ENCODE measurements around the gene LGALS9B.
"Not testable (repeated sequence)": the region's sequence is repeated elsewhere in the genome, so short reads cannot be mapped to it uniquely, and the experiment has no call there.

Gene LGALS9B

DNA sequence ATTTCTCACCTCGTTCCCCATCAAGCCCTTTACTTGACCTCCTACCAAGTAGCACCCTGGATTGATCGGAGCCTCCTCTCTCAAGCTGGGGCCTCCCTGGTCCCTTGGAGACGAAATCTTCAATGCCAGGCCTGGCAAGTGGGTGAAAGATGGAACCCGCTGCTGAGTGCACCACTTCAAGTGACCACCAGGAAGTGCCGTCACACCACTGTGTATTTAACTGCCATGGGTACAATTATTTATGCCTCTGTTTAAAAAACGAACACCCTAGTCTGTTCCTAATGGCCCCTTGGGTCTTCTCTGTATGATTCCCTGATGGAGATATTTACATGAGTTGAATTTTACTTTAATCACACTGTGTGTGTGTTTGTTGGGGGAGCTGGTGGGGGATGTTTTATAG lies 20.4 kb downstream of the LGALS9B start:
- not testable (repeated sequence) for H3K36me3 ChIP-seq (ENCODE audit: control insufficient read depth, low read length); H3K4me2 ChIP-seq (ENCODE audit: low read length); H3K4me1 ChIP-seq (ENCODE audit: control insufficient read depth, low read length); H3K4me3 ChIP-seq (ENCODE audit: low read length); H4K20me1 ChIP-seq (ENCODE audit: control insufficient read depth, insufficient read depth, low read depth, low read length); H3K79me2 ChIP-seq (ENCODE audit: control insufficient read depth, low read length); H3K27ac ChIP-seq (ENCODE audit: low read depth, low read length); H3K27me3 ChIP-seq (ENCODE audit: control insufficient read depth, low read length); H3K9me2 ChIP-seq (replicated peaks; ENCODE audit: control insufficient read depth, low read length); H3K9me3 ChIP-seq (ENCODE audit: control insufficient read depth, insufficient read depth, low read length); H3F3A ChIP-seq (ENCODE audit: control insufficient read depth, insufficient read depth)

DNA sequence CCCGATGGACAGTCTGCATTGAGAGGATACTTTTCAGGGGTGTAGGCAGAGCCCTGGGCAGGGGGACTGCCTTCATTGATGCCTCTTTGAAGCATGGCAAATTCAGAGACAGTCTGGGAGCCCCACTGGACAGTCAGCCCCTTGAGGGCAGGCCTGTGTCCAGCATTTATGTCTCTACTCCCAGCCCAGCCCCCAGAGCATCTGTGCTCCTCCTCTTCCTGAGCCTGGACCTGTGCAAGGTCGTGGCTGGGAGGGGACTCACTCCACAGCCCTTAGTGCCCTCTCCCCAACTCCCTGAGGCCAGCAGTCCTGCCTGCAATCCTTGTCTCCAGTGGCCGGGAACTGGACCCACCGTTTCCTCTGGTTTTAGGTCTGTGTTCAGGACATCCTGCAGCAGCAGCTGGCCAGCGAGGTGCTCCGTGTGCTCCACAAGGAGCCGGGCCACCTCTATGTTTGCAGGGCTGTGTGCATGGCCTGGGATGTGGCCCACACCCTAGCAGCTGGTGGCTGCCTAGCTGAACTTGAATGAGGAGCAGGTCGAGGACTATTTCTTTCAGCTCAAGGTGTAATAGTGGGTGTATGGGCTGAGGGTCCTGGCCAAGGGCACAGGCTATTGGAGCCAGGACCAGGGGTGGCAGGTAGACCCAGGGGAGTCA lies 22.6 kb downstream of the LGALS9B start:
- H3K4me1 ChIP-seq (ENCODE audit: control insufficient read depth, low read length); H4K20me1 ChIP-seq (ENCODE audit: control insufficient read depth, insufficient read depth, low read depth, low read length); H3K9me2 ChIP-seq (replicated peaks; ENCODE audit: control insufficient read depth, low read length); H3K79me2 ChIP-seq (ENCODE audit: control insufficient read depth, low read length); H3F3A ChIP-seq (ENCODE audit: control insufficient read depth, insufficient read depth); H3K9me3 ChIP-seq (ENCODE audit: control insufficient read depth, insufficient read depth, low read length); H3K4me3 ChIP-seq (ENCODE audit: low read length); H3K36me3 ChIP-seq (ENCODE audit: control insufficient read depth, low read length); H3K4me2 ChIP-seq (ENCODE audit: low read length); H3K27me3 ChIP-seq (ENCODE audit: control insufficient read depth, low read length); H3K27ac ChIP-seq (ENCODE audit: low read depth, low read length): not testable (repeated sequence)

- H4K20me1 ChIP-seq (ENCODE audit: control insufficient read depth, insufficient read depth, low read depth, low read length); H3K9me3 ChIP-seq (ENCODE audit: control insufficient read depth, insufficient read depth, low read length); H3K4me1 ChIP-seq (ENCODE audit: control insufficient read depth, low read length); H3K4me3 ChIP-seq (ENCODE audit: low read length); H3K4me2 ChIP-seq (ENCODE audit: low read length); H3K36me3 ChIP-seq (ENCODE audit: control insufficient read depth, low read length); H3K9me2 ChIP-seq (replicated peaks; ENCODE audit: control insufficient read depth, low read length); H3K27me3 ChIP-seq (ENCODE audit: control insufficient read depth, low read length); H3K27ac ChIP-seq (ENCODE audit: low read depth, low read length); H3F3A ChIP-seq (ENCODE audit: control insufficient read depth, insufficient read depth); H3K79me2 ChIP-seq (ENCODE audit: control insufficient read depth, low read length): not testable (repeated sequence)
These were observed 23.2 kb downstream of the LGALS9B start for GRCh38 chr17:20444173-20444572.

- H3K27me3 ChIP-seq (ENCODE audit: control insufficient read depth, low read length); H3K36me3 ChIP-seq (ENCODE audit: control insufficient read depth, low read length); H3K4me1 ChIP-seq (ENCODE audit: control insufficient read depth, low read length); H3K79me2 ChIP-seq (ENCODE audit: control insufficient read depth, low read length); H3K9me3 ChIP-seq (ENCODE audit: control insufficient read depth, insufficient read depth, low read length); H3K4me2 ChIP-seq (ENCODE audit: low read length); H3K27ac ChIP-seq (ENCODE audit: low read depth, low read length); H4K20me1 ChIP-seq (ENCODE audit: control insufficient read depth, insufficient read depth, low read depth, low read length); H3F3A ChIP-seq (ENCODE audit: control insufficient read depth, insufficient read depth); H3K4me3 ChIP-seq (ENCODE audit: low read length); H3K9me2 ChIP-seq (replicated peaks; ENCODE audit: control insufficient read depth, low read length): not testable (repeated sequence)
These were observed 23.7 kb downstream of the LGALS9B start for GRCh38 chr17:20443632-20444031.

- not testable (repeated sequence) for H3K79me2 ChIP-seq (ENCODE audit: control insufficient read depth, low read length); H3K36me3 ChIP-seq (ENCODE audit: control insufficient read depth, low read length); H3K9me3 ChIP-seq (ENCODE audit: control insufficient read depth, insufficient read depth, low read length); H3K9me2 ChIP-seq (replicated peaks; ENCODE audit: control insufficient read depth, low read length); H3K27ac ChIP-seq (ENCODE audit: low read depth, low read length); H3K4me2 ChIP-seq (ENCODE audit: low read length); H3K27me3 ChIP-seq (ENCODE audit: control insufficient read depth, low read length); H4K20me1 ChIP-seq (ENCODE audit: control insufficient read depth, insufficient read depth, low read depth, low read length); H3K4me3 ChIP-seq (ENCODE audit: low read length); H3F3A ChIP-seq (ENCODE audit: control insufficient read depth, insufficient read depth); H3K4me1 ChIP-seq (ENCODE audit: control insufficient read depth, low read length)
These were observed 26.7 kb downstream of the LGALS9B start for GRCh38 chr17:20440665-20441064.

GRCh38 chr17:20435166-20435565 lies 32.2 kb downstream of the LGALS9B start:
- H3F3A ChIP-seq (ENCODE audit: control insufficient read depth, insufficient read depth); H3K4me2 ChIP-seq (ENCODE audit: low read length); H3K27ac ChIP-seq (ENCODE audit: low read depth, low read length); H3K36me3 ChIP-seq (ENCODE audit: control insufficient read depth, low read length); H3K27me3 ChIP-seq (ENCODE audit: control insufficient read depth, low read length); H4K20me1 ChIP-seq (ENCODE audit: control insufficient read depth, insufficient read depth, low read depth, low read length); H3K4me1 ChIP-seq (ENCODE audit: control insufficient read depth, low read length); H3K9me2 ChIP-seq (replicated peaks; ENCODE audit: control insufficient read depth, low read length); H3K4me3 ChIP-seq (ENCODE audit: low read length); H3K9me3 ChIP-seq (ENCODE audit: control insufficient read depth, insufficient read depth, low read length); H3K79me2 ChIP-seq (ENCODE audit: control insufficient read depth, low read length): not testable (repeated sequence)

DNA sequence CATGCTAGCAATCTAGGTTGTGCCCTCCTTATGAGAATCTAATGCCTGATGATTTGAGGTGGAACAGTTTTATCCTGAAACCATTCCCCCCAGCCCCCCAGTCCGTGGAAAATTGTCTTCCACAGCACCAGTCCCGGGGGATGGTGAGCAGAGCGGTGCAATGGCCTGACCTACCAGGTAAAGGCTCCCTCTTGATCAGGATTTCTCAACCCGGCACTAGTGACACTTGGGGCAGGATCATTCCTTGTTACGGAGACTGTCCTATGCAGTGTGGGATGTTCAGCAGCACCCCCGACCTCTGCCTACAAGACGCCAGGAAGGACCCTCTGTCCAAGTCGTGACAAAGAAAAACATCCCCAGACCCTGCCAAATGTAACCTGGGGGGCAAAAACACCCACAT lies 34.0 kb downstream of the LGALS9B start:
- H3F3A ChIP-seq (ENCODE audit: control insufficient read depth, insufficient read depth); H3K4me2 ChIP-seq (ENCODE audit: low read length); H3K4me1 ChIP-seq (ENCODE audit: control insufficient read depth, low read length); H3K9me3 ChIP-seq (ENCODE audit: control insufficient read depth, insufficient read depth, low read length); H4K20me1 ChIP-seq (ENCODE audit: control insufficient read depth, insufficient read depth, low read depth, low read length); H3K9me2 ChIP-seq (replicated peaks; ENCODE audit: control insufficient read depth, low read length); H3K4me3 ChIP-seq (ENCODE audit: low read length); H3K27me3 ChIP-seq (ENCODE audit: control insufficient read depth, low read length); H3K27ac ChIP-seq (ENCODE audit: low read depth, low read length); H3K36me3 ChIP-seq (ENCODE audit: control insufficient read depth, low read length); H3K79me2 ChIP-seq (ENCODE audit: control insufficient read depth, low read length): not testable (repeated sequence)

GRCh38 chr17:20427264-20427663 lies 40.1 kb downstream of the LGALS9B start:
- H3F3A ChIP-seq (ENCODE audit: control insufficient read depth, insufficient read depth); H3K4me1 ChIP-seq (ENCODE audit: control insufficient read depth, low read length); H3K27me3 ChIP-seq (ENCODE audit: control insufficient read depth, low read length); H3K27ac ChIP-seq (ENCODE audit: low read depth, low read length); H3K79me2 ChIP-seq (ENCODE audit: control insufficient read depth, low read length); H3K36me3 ChIP-seq (ENCODE audit: control insufficient read depth, low read length); H3K4me3 ChIP-seq (ENCODE audit: low read length); H3K9me3 ChIP-seq (ENCODE audit: control insufficient read depth, insufficient read depth, low read length); H4K20me1 ChIP-seq (ENCODE audit: control insufficient read depth, insufficient read depth, low read depth, low read length); H3K4me2 ChIP-seq (ENCODE audit: low read length); H3K9me2 ChIP-seq (replicated peaks; ENCODE audit: control insufficient read depth, low read length): not testable (repeated sequence)

All from DOHH2 (cell line).